CD4-positive, alpha-beta T cell (primary cell): Measurements from ENCODE around the gene EIF3A. TPM values are rescaled to one million over a fixed set of nuclear protein-coding genes. Genes with fewer than 3 reads are reported as not detected.

Experiments
- ATAC-seq: fragments of 200-7000 bp; cut with Tn5 transposase; one replicate; pipeline ENCODE4 v1.10.0; 2022; ENCODE audit warnings: mild to moderate bottlenecking; ENCODE audit not compliant: poor library complexity
- CTCF ChIA-PET: fragments of 350-600 bp; sonication (Branson Sonifier 250); formaldehyde crosslinking; loops from one replicate; lab custom pipeline; 2021; ENCODE audit warnings: antibody characterized with exemption, inconsistent platforms; lab: Charles Lee
- POLR2A ChIA-PET: fragments of 350-600 bp; sonication (Branson Sonifier 250); formaldehyde crosslinking; loops from one replicate; lab custom pipeline; 2021; ENCODE audit warnings: antibody characterized with exemption, inconsistent platforms; lab: Charles Lee
- DNase-seq, 14 experiments: peaks; one replicate each; pipeline ENCODE4 v3.0.0-alpha.2; 2013 to 2020; ENCODE audit warnings: mixed read lengths in 2 of 14
- H3K27ac ChIP-seq, 2 donors: one replicate each; pipeline versions ENCODE4 v1.5.1 to v1.7.0; 2013; ENCODE audit warnings: low read length in 2 of 2, low read depth in 1 of 2, mild to moderate bottlenecking in 1 of 2
- H3K27me3 ChIP-seq, 2 experiments: 1 replicate in 1 of 2; 2 replicates in 1 of 2; pipeline versions ENCODE4 v1.6.1 to v1.7.0; 2013; ENCODE audit warnings: low read length in 2 of 2, control low read depth in 1 of 2, mild to moderate bottlenecking in 1 of 2, moderate library complexity in 1 of 2; ENCODE audit not compliant: insufficient read depth in 2 of 2, control insufficient read depth in 1 of 2
- H3K36me3 ChIP-seq: one replicate; pipeline ENCODE4 v1.6.1; 2013; ENCODE audit warnings: low read length, control low read depth; ENCODE audit not compliant: insufficient read depth
- H3K4me1 ChIP-seq: one replicate; pipeline ENCODE4 v1.6.1; 2013; ENCODE audit warnings: low read length, control low read depth; ENCODE audit not compliant: insufficient read depth
- H3K4me3 ChIP-seq: one replicate; pipeline ENCODE4 v1.5.1; 2013; ENCODE audit warnings: mild to moderate bottlenecking, low read length, moderate library complexity
- H3K9me3 ChIP-seq, 2 experiments: 1 replicate in 1 of 2; 2 replicates in 1 of 2; pipeline versions ENCODE4 v1.6.1 to v1.7.0; 2013; ENCODE audit warnings: low read length in 2 of 2, mild to moderate bottlenecking in 2 of 2, control low read depth in 1 of 2, moderate library complexity in 1 of 2; ENCODE audit not compliant: control insufficient read depth in 1 of 2, insufficient read depth in 1 of 2
- H3K27ac Mint-ChIP-seq: one replicate; pipeline ENCODE4 v1.8.0; 2020; ENCODE audit warnings: mixed read lengths
- H3K27me3 Mint-ChIP-seq: one replicate; pipeline ENCODE4 v1.8.0; 2021; ENCODE audit warnings: mixed read lengths
- H3K36me3 Mint-ChIP-seq: one replicate; pipeline ENCODE4 v1.8.0; 2021; ENCODE audit warnings: low read depth, mixed read lengths
- H3K4me1 Mint-ChIP-seq: one replicate; pipeline ENCODE4 v1.8.0; 2021; ENCODE audit warnings: low read depth, mixed read lengths
- H3K4me3 Mint-ChIP-seq: one replicate; pipeline ENCODE4 v1.8.0; 2020; ENCODE audit warnings: mild to moderate bottlenecking, mixed read lengths
- H3K9me3 Mint-ChIP-seq: one replicate; pipeline ENCODE4 v1.8.0; 2020; ENCODE audit warnings: mixed read lengths
- CTCF ChIP-seq: fragments of 200-600 bp; IDR thresholded peaks from one replicate; pipeline ENCODE4 v1.8.0; 2022; ENCODE audit warnings: antibody characterized with exemption, mild to moderate bottlenecking
- intact Hi-C, 2 experiments: fragments of 100-400 bp; cut with DNase I in 1 of 2; cut with micrococcal nuclease in 1 of 2; formaldehyde crosslinking; loops; one replicate each; pipeline versions ENCODE4 v1.15.1 to v1.9.0; 2023 to 2025; cut with DNase I, micrococcal nuclease
- total RNA-seq, 174 experiments: library from RNA in 2 of 174; stranded (reverse) in 2 of 174; gene quantifications; one replicate each; pipeline ENCODE4 v1.2.3 and lab custom pipeline; 2021 to 2026

The EIF3A gene
- total RNA-seq, 2 experiments from 2014 or later, result 129 TPM

GRCh38 chr10:119061926-119062325, 18.7 kb downstream of the EIF3A start:
- ATAC-seq (no peak), DNase-seq (no peak)
- H3K36me3 ChIP-seq, result peaks cover 92% of the 10 kb centered on the region
- no peak overlapping the region for H3K27ac ChIP-seq
- no peaks in the 10 kb centered on the region for H3K4me1 ChIP-seq
- POLR2A ChIA-PET, result interaction anchor here (1.1 kb wide), 1 partner anchor 46 kb away, joined by 3 read pairs; no protein-coding TSS in a partner anchor
- H3K27me3 ChIP-seq, result no peaks in the 10 kb centered on the region
- no peak overlapping the region for H3K4me3 ChIP-seq
- H3K4me1 Mint-ChIP-seq, result peaks cover 23% of the 10 kb centered on the region
- peak overlapping the region; percentile 39 for H3K27ac Mint-ChIP-seq
- CTCF ChIA-PET, result no interaction called here
- no peak for TF ChIP-seq CTCF
- intact Hi-C loops, result no loop called here
- H3K36me3 Mint-ChIP-seq, result peaks cover 99% of the 10 kb centered on the region
- no peak overlapping the region for H3K4me3 Mint-ChIP-seq
- H3K9me3 ChIP-seq, result no peaks in the 10 kb centered on the region
- H3K9me3 Mint-ChIP-seq, result no peaks in the 10 kb centered on the region
- H3K27me3 Mint-ChIP-seq, result no peaks in the 10 kb centered on the region

- ATAC-seq (no peak), DNase-seq (no peak)
- peaks cover 93% of the 10 kb centered on the region for H3K36me3 ChIP-seq
- Mint-ChIP-seq H3K36me3 (peaks cover 99% of the 10 kb centered on the region), H3K4me3 (no peak overlapping the region), H3K27ac (no peak overlapping the region), H3K4me1 (peaks cover 23% of the 10 kb centered on the region), H3K9me3 (no peaks in the 10 kb centered on the region), H3K27me3 (no peaks in the 10 kb centered on the region)
- CTCF ChIA-PET, result no interaction called here
- H3K27me3 ChIP-seq, result no peaks in the 10 kb centered on the region
- TF ChIP-seq CTCF, result no peak
- H3K4me1 ChIP-seq, result no peaks in the 10 kb centered on the region
- intact Hi-C loops, result no loop called here
- POLR2A ChIA-PET, result no interaction called here
- H3K4me3 ChIP-seq, result no peak overlapping the region
- no peaks in the 10 kb centered on the region for H3K9me3 ChIP-seq
- H3K27ac ChIP-seq, result no peak overlapping the region
Measured at GRCh38 chr10:119061352-119061751, 19.3 kb downstream of the EIF3A start.

GRCh38 chr10:119060107-119060506, 20.5 kb downstream of the EIF3A start:
- no peaks in the 10 kb centered on the region for H3K9me3 Mint-ChIP-seq
- no peak overlapping the region for H3K27ac Mint-ChIP-seq
- POLR2A ChIA-PET, result no interaction called here
- intact Hi-C loops, result no loop called here
- H3K36me3 Mint-ChIP-seq, result peaks cover 97% of the 10 kb centered on the region
- peaks cover 96% of the 10 kb centered on the region for H3K36me3 ChIP-seq
- no peak overlapping the region for H3K4me3 Mint-ChIP-seq
- ATAC-seq (no peak), DNase-seq (no peak)
- no peaks in the 10 kb centered on the region for H3K27me3 Mint-ChIP-seq
- TF ChIP-seq CTCF, result no peak
- peaks cover 22% of the 10 kb centered on the region for H3K4me1 Mint-ChIP-seq
- H3K27ac ChIP-seq, result no peak overlapping the region
- H3K9me3 ChIP-seq, result no peaks in the 10 kb centered on the region
- CTCF ChIA-PET, result no interaction called here
- H3K4me1 ChIP-seq, result no peaks in the 10 kb centered on the region
- no peak overlapping the region for H3K4me3 ChIP-seq
- no peaks in the 10 kb centered on the region for H3K27me3 ChIP-seq
